Hepatocyte (in vitro differentiated cells): ENCODE results near the gene WDR48.

Experiments
- EZH2 ChIP-seq: fragments of 200-600 bp; sonication (generic); IDR thresholded peaks from 2 replicates; pipeline ENCODE4 v1.6.1; 2016; ENCODE audit warnings: antibody characterized with exemption, mild to moderate bottlenecking, borderline replicate concordance
- EZH2phosphoT487 ChIP-seq: fragments of 200-600 bp; sonication (generic); IDR thresholded peaks from one replicate; pipeline ENCODE4 v1.6.1; 2018; ENCODE audit warnings: antibody characterized with exemption, mild to moderate bottlenecking, low read depth, moderate library complexity; ENCODE audit not compliant: unreplicated experiment, severe bottlenecking
- TF ChIP-seq, protein P1 (sequence below): fragments of 200-600 bp; sonication (generic); IDR thresholded peaks from 2 replicates; pipeline ENCODE4 v1.5.1; 2016; ENCODE audit warnings: antibody characterized with exemption, mild to moderate bottlenecking; ENCODE audit not compliant: poor library complexity

DNA sequence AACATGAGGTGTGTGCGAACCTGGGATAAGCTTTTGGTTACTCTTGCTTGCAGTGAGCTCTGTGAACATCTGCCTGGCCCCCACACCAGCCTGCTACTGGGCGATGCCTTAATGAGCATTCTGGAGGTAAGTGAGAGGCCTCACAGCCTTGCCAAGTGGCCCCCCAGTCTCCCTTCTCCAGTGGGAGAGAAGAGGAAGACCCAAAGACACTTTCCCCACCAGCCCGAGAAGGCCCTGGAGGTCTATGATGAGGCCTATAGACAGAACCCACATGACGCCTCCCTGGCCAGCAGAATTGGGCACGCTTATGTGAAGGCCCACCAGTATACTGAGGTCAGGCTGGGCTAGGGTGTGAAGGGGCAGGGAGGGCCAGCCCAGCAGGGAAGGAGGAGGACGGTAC, 78.2 kb downstream of the WDR48 start:
- TF ChIP-seq EZH2, result no peak
- TF ChIP-seq, protein P1, sequence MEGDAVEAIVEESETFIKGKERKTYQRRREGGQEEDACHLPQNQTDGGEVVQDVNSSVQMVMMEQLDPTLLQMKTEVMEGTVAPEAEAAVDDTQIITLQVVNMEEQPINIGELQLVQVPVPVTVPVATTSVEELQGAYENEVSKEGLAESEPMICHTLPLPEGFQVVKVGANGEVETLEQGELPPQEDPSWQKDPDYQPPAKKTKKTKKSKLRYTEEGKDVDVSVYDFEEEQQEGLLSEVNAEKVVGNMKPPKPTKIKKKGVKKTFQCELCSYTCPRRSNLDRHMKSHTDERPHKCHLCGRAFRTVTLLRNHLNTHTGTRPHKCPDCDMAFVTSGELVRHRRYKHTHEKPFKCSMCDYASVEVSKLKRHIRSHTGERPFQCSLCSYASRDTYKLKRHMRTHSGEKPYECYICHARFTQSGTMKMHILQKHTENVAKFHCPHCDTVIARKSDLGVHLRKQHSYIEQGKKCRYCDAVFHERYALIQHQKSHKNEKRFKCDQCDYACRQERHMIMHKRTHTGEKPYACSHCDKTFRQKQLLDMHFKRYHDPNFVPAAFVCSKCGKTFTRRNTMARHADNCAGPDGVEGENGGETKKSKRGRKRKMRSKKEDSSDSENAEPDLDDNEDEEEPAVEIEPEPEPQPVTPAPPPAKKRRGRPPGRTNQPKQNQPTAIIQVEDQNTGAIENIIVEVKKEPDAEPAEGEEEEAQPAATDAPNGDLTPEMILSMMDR, result no peak
- no peak for TF ChIP-seq EZH2phosphoT487
